ENCODE results near the gene PTPRU. TPM values are rescaled to one million over a fixed set of nuclear protein-coding genes. Genes with fewer than 3 reads are reported as not detected.

Gene PTPRU
- total RNA-seq, 1 experiment from 2014 or later, result 40.7 TPM

- no peak overlapping the region for H2AFZ ChIP-seq (ENCODE audit: low read depth, low read length, poor library complexity, severe bottlenecking)
- no peaks in the 10 kb centered on the region for H3K4me1 ChIP-seq (ENCODE audit: control insufficient read depth in 1 of 2, insufficient read depth in 2 of 2, low read length in 2 of 2)
- ChIA-PET RAD21 (ENCODE audit: low non-redundant PET in 1 of 2, low total read pairs in 2 of 2, uncharacterized antibody in 2 of 2, unreplicated experiment in 2 of 2) (no interaction called here), CTCF (interaction anchor here (1.0 to 1.4 kb wide), 2 partner anchors 92 to 1049 kb away, joined by 3 read pairs; no protein-coding TSS in a partner anchor), POLR2A (no interaction called here)
- intact Hi-C loops (cut with micrococcal nuclease), result no loop called here
- no peak overlapping the region for H3K4me3 ChIP-seq (replicated peaks in 1 of 2; ENCODE audit: low read depth in 1 of 2, low read length in 2 of 2)
- H3K4me2 ChIP-seq (ENCODE audit: low read length), result no peak overlapping the region
- ATAC-seq (no peak), DNase-seq (ENCODE audit: low read depth, low spot score) (no peak)
- H3K36me3 ChIP-seq (ENCODE audit: control insufficient read depth in 1 of 2, insufficient read depth in 2 of 2, low read length in 2 of 2), result no peaks in the 10 kb centered on the region
- no peak overlapping the region for H3K27ac ChIP-seq (ENCODE audit: low read depth, low read length)
- H3K9me3 ChIP-seq (ENCODE audit: control insufficient read depth in 1 of 2, insufficient read depth in 1 of 2, low read depth in 1 of 2, low read length in 2 of 2), result no peaks in the 10 kb centered on the region
- no peak for TF ChIP-seq EZH2phosphoT487 (IDR thresholded peaks at IDR 0.05; ENCODE audit: borderline replicate concordance)
- no peak for TF ChIP-seq ZNF274 (IDR thresholded peaks at IDR 0.05; ENCODE audit: low read depth, low read length)
- no peak for TF ChIP-seq CEBPB (IDR thresholded peaks at IDR 0.05; ENCODE audit: low read depth)
- no peak for TF ChIP-seq SP1 (IDR thresholded peaks at IDR 0.05; ENCODE audit: low read depth)
- TF ChIP-seq ELF1 (IDR thresholded peaks at IDR 0.05; ENCODE audit: borderline replicate concordance, low read depth), result no peak
- no peak for TF ChIP-seq YY1 (IDR thresholded peaks at IDR 0.05; ENCODE audit: extremely low read depth, insufficient replicate concordance, low read depth, low read length)
- TF ChIP-seq ZBTB33 (IDR thresholded peaks at IDR 0.05; ENCODE audit: extremely low read depth, insufficient replicate concordance, low read length), result no peak
- TF ChIP-seq FOSL1 (IDR thresholded peaks at IDR 0.05; ENCODE audit: low read depth), result no peak
- TF ChIP-seq ATF3 (IDR thresholded peaks at IDR 0.05), result no peak
- no peaks in the 10 kb centered on the region for H3K79me2 ChIP-seq (ENCODE audit: insufficient read depth, low read length)
- no peaks in the 10 kb centered on the region for H4K20me1 ChIP-seq (ENCODE audit: insufficient read depth)
- no peaks in the 10 kb centered on the region for H3K9me2 ChIP-seq (ENCODE audit: insufficient read depth)
- H3K9ac ChIP-seq (ENCODE audit: low read length), result no peak overlapping the region
- peaks cover 28% of the 10 kb centered on the region for H3K27me3 ChIP-seq (ENCODE audit: insufficient read depth, low read length)
- no TSS peak for BruUV-seq (replicated peaks)
These were observed 95.0 kb downstream of the PTPRU start for GRCh38 chr1:29331309-29331708.
